Measurements from ENCODE around the gene EPS15.
A peak's percentile ranks its signal among the peaks of the same experiment; 100 is the strongest.
"Not testable (repeated sequence)": the region's sequence is repeated elsewhere in the genome, so short reads cannot be mapped to it uniquely, and the experiment has no call there.

The EPS15 gene

GRCh38 chr1:51542158-51542953, 23.3 kb upstream of the EPS15 start:
- no peak for DNase-seq

- no peak for DNase-seq
Measured at GRCh38 chr1:51541313-51542050, 22.4 kb upstream of the EPS15 start.

- DNase-seq, result no peak
Measured at GRCh38 chr1:51537568-51537967, 18.5 kb upstream of the EPS15 start.

- peak in 1 of 2 experiments; percentile 32 for DNase-seq
Measured at GRCh38 chr1:51535006-51535592, 16.0 kb upstream of the EPS15 start.

- DNase-seq, result no peak
Measured at GRCh38 chr1:51534447-51534846, 15.4 kb upstream of the EPS15 start.

GRCh38 chr1:51532853-51533252, 13.8 kb upstream of the EPS15 start:
- no peak for DNase-seq

GRCh38 chr1:51530447-51530846, 11.4 kb upstream of the EPS15 start:
- DNase-seq, result not testable (repeated sequence)

GRCh38 chr1:51527144-51527543, 8.1 kb upstream of the EPS15 start:
- DNase-seq, result no peak

GRCh38 chr1:51526248-51526647, 7.2 kb upstream of the EPS15 start:
- DNase-seq, result no peak

- no peak for DNase-seq
Measured at GRCh38 chr1:51525295-51525694, 6.2 kb upstream of the EPS15 start.

- DNase-seq, result no peak
Measured at GRCh38 chr1:51524817-51525216, 5.8 kb upstream of the EPS15 start.

- no peak for DNase-seq
Measured at GRCh38 chr1:51523931-51524330, 4.9 kb upstream of the EPS15 start.

GRCh38 chr1:51520700-51521248, 1.7 kb upstream of the EPS15 start:
- DNase-seq, result no peak

GRCh38 chr1:51519865-51520699, 1.0 kb upstream of the EPS15 start:
- DNase-seq, result no peak

GRCh38 chr1:51518586-51519047, 449 bp downstream of the EPS15 start:
- peak in 1 of 2 experiments; percentile 21 for DNase-seq

- peak in 1 of 2 experiments; percentile 35 for DNase-seq
Measured at GRCh38 chr1:51518033-51518585, 957 bp downstream of the EPS15 start.

GRCh38 chr1:51517361-51518032, 1.6 kb downstream of the EPS15 start:
- no peak for DNase-seq

- DNase-seq, result no peak
Measured at GRCh38 chr1:51516649-51517158, 2.4 kb downstream of the EPS15 start.

- no peak for DNase-seq
Measured at GRCh38 chr1:51515982-51516648, 3.0 kb downstream of the EPS15 start.

- no peak for DNase-seq
Measured at GRCh38 chr1:51515312-51515960, 3.6 kb downstream of the EPS15 start.
